Measurements from ENCODE around the gene MUC4. TPM values are rescaled to one million over a fixed set of nuclear protein-coding genes. Genes with fewer than 3 reads are reported as not detected.

Gene MUC4
- total RNA-seq, 1 experiment from 2014 or later, result not detected

GRCh38 chr3:195701042-195701915 lies 110.5 kb downstream of the MUC4 start:
- ChIA-PET CTCF (no interaction called here), POLR2A (ENCODE audit: unreplicated experiment) (no interaction called here)
- H3K9me2 ChIP-seq (replicated peaks; ENCODE audit: low read length), result no peaks in the 10 kb centered on the region
- H3K27ac ChIP-seq (ENCODE audit: low read length), result no peak overlapping the region
- TF ChIP-seq EZH2 (IDR thresholded peaks at IDR 0.05; ENCODE audit: low read length, unreplicated experiment), result no peak
- TF ChIP-seq CTCF (conservative IDR thresholded peaks at IDR 0.05; ENCODE audit: low read depth, low read length), result no peak
- no peak for TF ChIP-seq EZH2phosphoT487 (IDR thresholded peaks at IDR 0.05; ENCODE audit: borderline replicate concordance, low read length)
- DNase-seq, result no peak
- H3K4me3 ChIP-seq (ENCODE audit: low read length), result no peak overlapping the region
- no TSS peak for BruUV-seq (replicated peaks)
- H3F3A ChIP-seq (ENCODE audit: low read length, unreplicated experiment), result no peaks in the 10 kb centered on the region
- H3K9me3 ChIP-seq (ENCODE audit: low read length), result no peaks in the 10 kb centered on the region
- H3K27me3 ChIP-seq (ENCODE audit: low read length), result no peaks in the 10 kb centered on the region
- H2AFZ ChIP-seq (ENCODE audit: low read length), result no peak overlapping the region
- no peaks in the 10 kb centered on the region for H3K79me2 ChIP-seq (ENCODE audit: low read length)
- no peaks in the 10 kb centered on the region for H4K20me1 ChIP-seq (ENCODE audit: low read length)
- H3K4me2 ChIP-seq (ENCODE audit: low read length), result no peak overlapping the region
- no peak overlapping the region for H3K9ac ChIP-seq (ENCODE audit: low read length)
- ATAC-seq, result no peak
- H3K36me3 ChIP-seq (ENCODE audit: low read depth, low read length), result no peaks in the 10 kb centered on the region; the same call in 1 of the 2 replicates
- intact Hi-C loops (cut with micrococcal nuclease), result no loop called here
- peaks cover 11% of the 10 kb centered on the region; the same call in 1 of the 2 replicates for H3K4me1 ChIP-seq (ENCODE audit: insufficient read depth, low read length)

- DNase-seq (no peak), ATAC-seq (no peak)
- Histone ChIP-seq H4K20me1 (ENCODE audit: low read length) (no peaks in the 10 kb centered on the region), H3K27ac (ENCODE audit: low read length) (no peak overlapping the region), H3K9me2 (replicated peaks; ENCODE audit: low read length) (no peaks in the 10 kb centered on the region), H3F3A (ENCODE audit: low read length, unreplicated experiment) (no peaks in the 10 kb centered on the region), H3K4me1 (ENCODE audit: insufficient read depth, low read length) (peaks cover 11% of the 10 kb centered on the region; the same call in 1 of the 2 replicates), H3K27me3 (ENCODE audit: low read length) (no peaks in the 10 kb centered on the region), H3K9ac (ENCODE audit: low read length) (no peak overlapping the region), H3K36me3 (ENCODE audit: low read depth, low read length) (no peaks in the 10 kb centered on the region; the same call in 1 of the 2 replicates), H3K79me2 (ENCODE audit: low read length) (no peaks in the 10 kb centered on the region), H3K4me3 (ENCODE audit: low read length) (no peak overlapping the region), H3K9me3 (ENCODE audit: low read length) (no peaks in the 10 kb centered on the region), H3K4me2 (ENCODE audit: low read length) (no peak overlapping the region), H2AFZ (ENCODE audit: low read length) (no peak overlapping the region)
- no TSS peak for BruUV-seq (replicated peaks)
- no peak for TF ChIP-seq CTCF (conservative IDR thresholded peaks at IDR 0.05; ENCODE audit: low read depth, low read length)
- no peak for TF ChIP-seq EZH2 (IDR thresholded peaks at IDR 0.05; ENCODE audit: low read length, unreplicated experiment)
- no peak for TF ChIP-seq EZH2phosphoT487 (IDR thresholded peaks at IDR 0.05; ENCODE audit: borderline replicate concordance, low read length)
- POLR2A ChIA-PET (ENCODE audit: unreplicated experiment), result no interaction called here
- intact Hi-C loops (cut with micrococcal nuclease), result no loop called here
- CTCF ChIA-PET, result no interaction called here
These were observed 111.4 kb downstream of the MUC4 start for GRCh38 chr3:195700319-195700718.

- Histone ChIP-seq H2AFZ (ENCODE audit: low read length) (no peak overlapping the region), H3K27me3 (ENCODE audit: low read length) (no peaks in the 10 kb centered on the region), H3K4me2 (ENCODE audit: low read length) (no peak overlapping the region), H3K9me3 (ENCODE audit: low read length) (no peaks in the 10 kb centered on the region), H3K9me2 (replicated peaks; ENCODE audit: low read length) (no peaks in the 10 kb centered on the region), H4K20me1 (ENCODE audit: low read length) (no peaks in the 10 kb centered on the region), H3F3A (ENCODE audit: low read length, unreplicated experiment) (no peaks in the 10 kb centered on the region), H3K9ac (ENCODE audit: low read length) (no peak overlapping the region), H3K27ac (ENCODE audit: low read length) (no peak overlapping the region), H3K79me2 (ENCODE audit: low read length) (no peaks in the 10 kb centered on the region), H3K4me1 (ENCODE audit: insufficient read depth, low read length) (peaks cover 11% of the 10 kb centered on the region; the same call in 1 of the 2 replicates), H3K36me3 (ENCODE audit: low read depth, low read length) (no peaks in the 10 kb centered on the region; the same call in 1 of the 2 replicates), H3K4me3 (ENCODE audit: low read length) (no peak overlapping the region)
- ChIA-PET CTCF (no interaction called here), POLR2A (ENCODE audit: unreplicated experiment) (no interaction called here)
- ATAC-seq, result no peak
- no peak for TF ChIP-seq EZH2phosphoT487 (IDR thresholded peaks at IDR 0.05; ENCODE audit: borderline replicate concordance, low read length)
- no peak for TF ChIP-seq EZH2 (IDR thresholded peaks at IDR 0.05; ENCODE audit: low read length, unreplicated experiment)
- no peak for TF ChIP-seq CTCF (conservative IDR thresholded peaks at IDR 0.05; ENCODE audit: low read depth, low read length)
- no TSS peak for BruUV-seq (replicated peaks)
- intact Hi-C loops (cut with micrococcal nuclease), result no loop called here
- DNase-seq, result no peak
These were observed 111.9 kb downstream of the MUC4 start for GRCh38 chr3:195699860-195700259.
